ENCODE results near the gene ELMOD3. TPM values are rescaled to one million over a fixed set of nuclear protein-coding genes. Genes with fewer than 3 reads are reported as not detected.
"Not testable (repeated sequence)": the region's sequence is repeated elsewhere in the genome, so short reads cannot be mapped to it uniquely, and the experiment has no call there.

ELMOD3 gene
- polyA plus RNA-seq, 3 donors, result 6.1 to 53.3 (median 7.2) TPM

- Histone ChIP-seq H2AFZ (ENCODE audit: insufficient read depth, low read depth, low read length, poor library complexity, severe bottlenecking) (peak overlapping the region; percentile 41), H3K36me3 (replicated peaks in 1 of 2; ENCODE audit: control insufficient read depth in 1 of 2, insufficient read depth in 2 of 2, low read length in 2 of 2) (no peaks in the 10 kb centered on the region), H3K9ac (ENCODE audit: insufficient read depth, low read length, poor library complexity, severe bottlenecking) (peak overlapping the region; percentile 83), H3K27ac (ENCODE audit: low read depth in 1 of 2, low read length in 2 of 2) (peak overlapping the region; percentile 92 to 98), H4K20me1 (ENCODE audit: insufficient read depth, low read length) (no peaks in the 10 kb centered on the region), H3K4me1 (ENCODE audit: control insufficient read depth in 1 of 2, insufficient read depth in 2 of 2, low read length in 2 of 2) (peaks cover 57 to 60% of the 10 kb centered on the region in 2 donors), H3K79me2 (ENCODE audit: insufficient read depth, low read length) (no peaks in the 10 kb centered on the region), H3K27me3 (ENCODE audit: control insufficient read depth in 2 of 2, insufficient read depth in 2 of 2, low read length in 2 of 2) (no peaks in the 10 kb centered on the region), H3K9me3 (replicated peaks in 1 of 2; ENCODE audit: control insufficient read depth in 1 of 2, insufficient read depth in 1 of 2, low read length in 2 of 2) (no peaks in the 10 kb centered on the region), H3K4me3 (replicated peaks in 1 of 3; ENCODE audit: low read depth in 2 of 3, low read length in 3 of 3) (peak overlapping the region in 1 of 3 experiments; percentile 38), H3K4me2 (replicated peaks; ENCODE audit: extremely low read depth, low read length, poor library complexity, severe bottlenecking) (peak overlapping the region; percentile 71)
- WGBS (ENCODE audit: insufficient coverage), result 98% methylated on average over 4 of the region's 6 CpGs
- Mint-ChIP-seq H3K27ac (peak overlapping the region; percentile 98 to 100 (median 99)), H3K36me3 (no peaks in the 10 kb centered on the region), H3K4me1 (peaks cover 56% of the 10 kb centered on the region), H3K27me3 (ENCODE audit: low read depth in 3 of 3) (peaks cover 0 to 7% (median 5%) of the 10 kb centered on the region in 3 donors), H3K9me3 (no peaks in the 10 kb centered on the region), H3K4me3 (peak overlapping the region in 1 of 2 donors; percentile 76)
- TF ChIP-seq CTCF (IDR thresholded peaks at IDR 0.05), result no peak
- intact Hi-C loops (cut with micrococcal nuclease), result loop anchor here (5.0 kb wide), 2 partner anchors 58 to 98 kb away; partner anchors contain the start of gene MAT2A (in 2 of the 2)
- no peak for DNase-seq
These were observed 84.5 kb downstream of the ELMOD3 start for GRCh38 chr2:85439025-85439472.

GRCh38 chr2:85439569-85439968, 85.0 kb downstream of the ELMOD3 start:
- not testable (repeated sequence) for H3K4me3 ChIP-seq (replicated peaks in 1 of 3; ENCODE audit: low read depth in 2 of 3, low read length in 3 of 3); H4K20me1 ChIP-seq (ENCODE audit: insufficient read depth, low read length); H3K4me2 ChIP-seq (replicated peaks; ENCODE audit: extremely low read depth, low read length, poor library complexity, severe bottlenecking); H3K79me2 ChIP-seq (ENCODE audit: insufficient read depth, low read length); H3K9me3 Mint-ChIP-seq; H3K27me3 ChIP-seq (ENCODE audit: control insufficient read depth in 2 of 2, insufficient read depth in 2 of 2, low read length in 2 of 2); DNase-seq; H3K4me3 Mint-ChIP-seq; H3K9ac ChIP-seq (ENCODE audit: insufficient read depth, low read length, poor library complexity, severe bottlenecking); H3K27me3 Mint-ChIP-seq (ENCODE audit: low read depth in 3 of 3); H3K9me3 ChIP-seq (replicated peaks in 1 of 2; ENCODE audit: control insufficient read depth in 1 of 2, insufficient read depth in 1 of 2, low read length in 2 of 2); H3K36me3 ChIP-seq (replicated peaks in 1 of 2; ENCODE audit: control insufficient read depth in 1 of 2, insufficient read depth in 2 of 2, low read length in 2 of 2); H3K36me3 Mint-ChIP-seq; H2AFZ ChIP-seq (ENCODE audit: insufficient read depth, low read depth, low read length, poor library complexity, severe bottlenecking)
- Histone ChIP-seq H3K4me1 (ENCODE audit: control insufficient read depth in 1 of 2, insufficient read depth in 2 of 2, low read length in 2 of 2) (peaks cover 53 to 57% of the 10 kb centered on the region in 2 donors), H3K27ac (ENCODE audit: low read depth in 1 of 2, low read length in 2 of 2) (peak overlapping the region in 1 of 2 donors; percentile 98)
- H3K4me1 Mint-ChIP-seq, result peaks cover 52% of the 10 kb centered on the region
- H3K27ac Mint-ChIP-seq, result peak overlapping the region; percentile 98 to 100 (median 99)
- intact Hi-C loops (cut with micrococcal nuclease), result loop anchor here (5.0 kb wide), 2 partner anchors 58 to 98 kb away; partner anchors contain the start of gene MAT2A (in 2 of the 2)
- 100% methylated on average over 6 of the region's 9 CpGs for WGBS (ENCODE audit: insufficient coverage)
